GM18867 (cell line): ENCODE measurements around the gene AKT3.
"Not testable (repeated sequence)": the region's sequence is repeated elsewhere in the genome, so short reads cannot be mapped to it uniquely, and the experiment has no call there.

Experiments used
- ATAC-seq: cut with Tn5 transposase; IDR thresholded peaks from one replicate; pipeline ENCODE4 v1.9.1; 2021; ENCODE audit warnings: mild to moderate bottlenecking, moderate library complexity; ENCODE audit not compliant: unreplicated experiment

Gene AKT3

GRCh38 chr1:243842161-243842560, 7.9 kb downstream of the AKT3 start:
- ATAC-seq, result no peak

GRCh38 chr1:243841507-243841906, 8.5 kb downstream of the AKT3 start:
- ATAC-seq, result no peak

- ATAC-seq, result peak; percentile 71
These were observed 12.0 kb downstream of the AKT3 start for GRCh38 chr1:243837907-243838535.

GRCh38 chr1:243834130-243834529, 15.9 kb downstream of the AKT3 start:
- ATAC-seq, result no peak

- no peak for ATAC-seq
These were observed 18.6 kb downstream of the AKT3 start for GRCh38 chr1:243831463-243831862.

GRCh38 chr1:243827206-243827605, 22.8 kb downstream of the AKT3 start:
- ATAC-seq, result no peak

GRCh38 chr1:243824907-243825306, 25.1 kb downstream of the AKT3 start:
- ATAC-seq, result not testable (repeated sequence)

- ATAC-seq, result no peak
These were observed 28.8 kb downstream of the AKT3 start for GRCh38 chr1:243821177-243821680.

- ATAC-seq, result no peak
These were observed 30.6 kb downstream of the AKT3 start for GRCh38 chr1:243819438-243819839.

GRCh38 chr1:243818978-243819377, 31.1 kb downstream of the AKT3 start:
- ATAC-seq, result no peak

- ATAC-seq, result no peak
These were observed 35.3 kb downstream of the AKT3 start for GRCh38 chr1:243814718-243815117.

- not testable (repeated sequence) for ATAC-seq
These were observed 42.7 kb downstream of the AKT3 start for GRCh38 chr1:243807346-243807745.

GRCh38 chr1:243806310-243806709, 43.7 kb downstream of the AKT3 start:
- no peak for ATAC-seq

- ATAC-seq, result no peak
These were observed 47.3 kb downstream of the AKT3 start for GRCh38 chr1:243802736-243803135.

- ATAC-seq, result no peak
These were observed 48.7 kb downstream of the AKT3 start for GRCh38 chr1:243801378-243801777.

GRCh38 chr1:243799908-243800307, 50.1 kb downstream of the AKT3 start:
- ATAC-seq, result no peak

- ATAC-seq, result no peak
These were observed 51.3 kb downstream of the AKT3 start for GRCh38 chr1:243798726-243799125.

GRCh38 chr1:243796016-243796415, 54.0 kb downstream of the AKT3 start:
- ATAC-seq, result no peak

- ATAC-seq, result no peak
These were observed 56.7 kb downstream of the AKT3 start for GRCh38 chr1:243793298-243793697.

GRCh38 chr1:243792891-243793290, 57.2 kb downstream of the AKT3 start:
- no peak for ATAC-seq

GRCh38 chr1:243792401-243792800, 57.6 kb downstream of the AKT3 start:
- ATAC-seq, result no peak

- no peak for ATAC-seq
These were observed 58.3 kb downstream of the AKT3 start for GRCh38 chr1:243791586-243792267.
